ENCODE results near the gene IGSF23.

DNA sequence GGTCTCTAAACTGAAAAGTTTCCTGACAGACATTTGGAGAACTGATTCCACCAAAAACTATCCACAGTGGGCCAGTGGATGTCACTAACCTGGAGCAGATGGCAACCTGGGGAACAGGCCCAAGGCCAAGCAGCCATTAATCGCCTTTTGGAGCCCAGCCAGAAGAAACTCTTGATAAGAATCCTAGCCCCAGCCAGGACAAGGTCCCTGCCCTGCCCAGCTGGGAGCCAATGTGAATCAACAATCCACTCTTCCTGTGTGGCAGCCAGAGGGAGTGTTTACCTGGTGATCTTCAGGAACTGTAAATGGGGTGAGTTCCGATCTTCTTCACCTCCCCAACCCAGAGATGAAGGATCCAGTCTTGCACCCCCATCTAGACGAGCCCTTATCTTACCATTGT, 14.5 kb upstream of the IGSF23 start:
- TF ChIP-seq, protein P1, sequence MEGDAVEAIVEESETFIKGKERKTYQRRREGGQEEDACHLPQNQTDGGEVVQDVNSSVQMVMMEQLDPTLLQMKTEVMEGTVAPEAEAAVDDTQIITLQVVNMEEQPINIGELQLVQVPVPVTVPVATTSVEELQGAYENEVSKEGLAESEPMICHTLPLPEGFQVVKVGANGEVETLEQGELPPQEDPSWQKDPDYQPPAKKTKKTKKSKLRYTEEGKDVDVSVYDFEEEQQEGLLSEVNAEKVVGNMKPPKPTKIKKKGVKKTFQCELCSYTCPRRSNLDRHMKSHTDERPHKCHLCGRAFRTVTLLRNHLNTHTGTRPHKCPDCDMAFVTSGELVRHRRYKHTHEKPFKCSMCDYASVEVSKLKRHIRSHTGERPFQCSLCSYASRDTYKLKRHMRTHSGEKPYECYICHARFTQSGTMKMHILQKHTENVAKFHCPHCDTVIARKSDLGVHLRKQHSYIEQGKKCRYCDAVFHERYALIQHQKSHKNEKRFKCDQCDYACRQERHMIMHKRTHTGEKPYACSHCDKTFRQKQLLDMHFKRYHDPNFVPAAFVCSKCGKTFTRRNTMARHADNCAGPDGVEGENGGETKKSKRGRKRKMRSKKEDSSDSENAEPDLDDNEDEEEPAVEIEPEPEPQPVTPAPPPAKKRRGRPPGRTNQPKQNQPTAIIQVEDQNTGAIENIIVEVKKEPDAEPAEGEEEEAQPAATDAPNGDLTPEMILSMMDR (IDR thresholded peaks at IDR 0.05), result no peak
- TF ChIP-seq POLR2A (IDR thresholded peaks at IDR 0.05) (no peak), EP300 (IDR thresholded peaks at IDR 0.05) (no peak)

All from tibial nerve (tissue), 4 donors.